Epithelial cell of prostate (primary cell): ENCODE results near the gene HES4.
"Not testable (repeated sequence)": the region's sequence is repeated elsewhere in the genome, so short reads cannot be mapped to it uniquely, and the experiment has no call there.

ENCODE experiments used
- DNase-seq: peaks from one replicate; pipeline ENCODE4 v3.0.0-alpha.2; 2011; ENCODE audit warnings: low read depth, low spot score
- H3K27ac ChIP-seq: fragments of 450-650 bp; 2 replicates; pipeline ENCODE4 v1.5.1; 2017; ENCODE audit warnings: mild to moderate bottlenecking

The HES4 gene

GRCh38 chr1:1019122-1019999 is 19.5 kb upstream of the HES4 start:
- peak overlapping the region; percentile 95 for H3K27ac ChIP-seq
- no peak for DNase-seq

DNA sequence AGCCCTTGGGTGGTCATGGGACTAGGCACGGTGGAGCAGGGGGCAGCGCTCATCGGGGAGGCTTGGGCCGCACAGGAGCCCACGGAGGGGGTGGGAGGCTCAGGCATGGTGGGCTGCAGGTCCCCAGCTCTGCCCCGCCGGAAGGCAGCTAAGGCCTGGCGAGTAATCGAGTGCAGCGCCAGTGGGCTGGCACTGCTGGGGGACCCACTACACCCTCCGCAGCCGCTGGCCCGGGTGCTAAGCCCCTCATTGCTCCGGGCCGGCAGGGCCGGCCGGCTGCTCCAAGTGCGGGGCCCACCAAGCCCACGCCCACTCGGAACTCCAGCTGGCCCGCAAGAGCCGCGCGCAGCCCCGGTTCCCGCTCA is 18.4 kb upstream of the HES4 start:
- H3K27ac ChIP-seq, DNase-seq: not testable (repeated sequence)

DNA sequence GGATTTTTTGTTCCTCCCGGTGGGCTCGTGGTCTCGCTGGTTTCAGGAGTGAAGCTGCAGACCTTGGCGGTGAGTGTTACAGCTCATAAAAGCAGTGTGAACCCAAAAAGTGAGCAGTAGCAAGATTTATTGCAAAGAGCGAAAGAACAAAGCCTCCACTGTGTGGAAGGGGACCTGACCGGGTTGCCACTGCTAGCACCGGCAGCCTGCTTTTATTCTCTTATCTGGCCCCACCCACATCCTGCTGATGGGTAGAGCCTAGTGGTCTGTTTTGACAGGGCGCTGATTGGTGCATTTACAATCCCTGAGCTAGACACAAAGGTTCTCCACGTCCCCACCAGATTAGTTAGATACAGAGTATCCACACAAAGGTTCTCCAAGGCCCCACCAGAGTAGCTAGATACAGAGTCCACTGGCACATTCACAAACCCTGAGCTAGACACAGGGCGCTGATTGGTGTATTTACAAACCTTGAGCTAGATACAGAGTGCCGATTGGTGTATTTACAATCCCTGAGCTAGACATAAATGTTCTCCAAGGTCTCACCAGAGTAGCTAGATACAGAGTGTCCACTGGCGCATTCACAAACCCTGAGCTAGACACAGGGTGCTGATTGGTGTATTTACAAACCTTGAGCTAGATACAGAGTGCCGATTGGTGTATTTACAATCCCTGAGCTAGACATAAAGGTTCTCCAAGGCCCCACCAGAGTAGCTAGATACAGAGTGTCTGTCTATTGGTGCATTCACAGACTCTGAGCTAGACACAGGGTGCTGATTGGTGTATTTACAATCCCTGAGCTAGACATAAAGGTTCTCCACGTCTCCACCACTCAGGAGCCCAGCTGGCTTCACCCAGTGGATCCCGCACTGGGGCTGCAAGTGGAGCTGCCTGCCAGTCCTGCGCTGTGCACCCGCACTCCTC is 17.8 kb upstream of the HES4 start:
- H3K27ac ChIP-seq, DNase-seq: not testable (repeated sequence)

- H3K27ac ChIP-seq, result no peak overlapping the region
- no peak for DNase-seq
Measured at GRCh38 chr1:1014799-1015681, 15.1 kb upstream of the HES4 start.

- no peak for DNase-seq
- no peak overlapping the region for H3K27ac ChIP-seq
Measured at GRCh38 chr1:1013922-1014648, 14.2 kb upstream of the HES4 start.

- peak; percentile 40 for DNase-seq
- H3K27ac ChIP-seq, result peak within 1 kb of the TSS; percentile 46
Measured at GRCh38 chr1:1013105-1013921, 13.4 kb upstream of the HES4 start, which contains the start of gene ISG15. TSS of gene ISG15 (plus strand) at chr1:1013497. CDS start at chr1:1013574, 77 bp downstream.

DNA sequence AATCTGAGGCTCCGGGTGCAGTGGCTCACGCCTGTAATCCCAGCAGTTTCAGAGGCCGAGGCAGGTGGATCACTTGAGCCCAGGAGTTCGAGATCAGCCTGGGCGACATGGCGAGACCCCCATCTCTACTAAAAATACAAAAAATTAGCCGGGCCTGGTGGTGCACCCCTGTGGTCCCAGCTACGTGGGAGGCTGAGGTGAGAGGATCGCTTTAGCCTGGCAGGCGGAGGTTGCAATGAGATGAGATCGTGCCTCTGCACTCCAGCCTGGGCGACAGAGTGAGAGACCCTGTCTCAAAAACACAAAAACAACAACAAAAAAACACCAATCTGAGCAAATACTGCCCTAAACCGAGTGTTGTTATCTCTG is 12.8 kb upstream of the HES4 start:
- not testable (repeated sequence) for DNase-seq
- H3K27ac ChIP-seq, result peak overlapping the region; percentile 46

DNA sequence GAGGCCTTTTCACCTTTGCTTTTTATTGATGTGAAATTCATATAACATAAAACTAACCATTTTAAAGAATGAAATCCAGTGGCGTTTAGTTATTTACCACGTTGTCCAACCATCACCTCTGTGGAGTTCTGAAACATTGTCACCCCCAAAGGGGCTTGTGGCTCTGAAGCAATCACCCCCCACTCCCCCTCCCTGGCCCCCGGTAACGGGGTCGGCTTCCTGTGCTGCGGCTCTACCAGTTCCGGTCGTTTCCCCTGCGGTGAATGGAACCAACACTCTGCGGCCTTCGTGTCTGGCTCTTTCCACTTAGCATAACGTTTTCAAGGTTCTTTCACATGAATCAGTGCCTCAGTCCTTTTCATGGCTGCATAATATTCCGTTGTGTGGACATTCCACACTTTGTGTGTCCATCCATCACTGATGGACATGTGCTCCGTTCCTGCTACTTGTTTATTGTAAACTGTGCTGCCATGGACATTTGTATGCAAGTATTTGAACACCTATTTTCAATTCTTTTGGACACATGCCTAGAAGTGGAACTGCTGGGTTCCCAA is 11.6 kb upstream of the HES4 start:
- DNase-seq, result no peak
- no peak overlapping the region for H3K27ac ChIP-seq

GRCh38 chr1:1010131-1010530 is 10.2 kb upstream of the HES4 start:
- H3K27ac ChIP-seq, DNase-seq: not testable (repeated sequence)

- no peak overlapping the region for H3K27ac ChIP-seq
Measured at GRCh38 chr1:1006305-1007159, 6.6 kb upstream of the HES4 start.

DNA sequence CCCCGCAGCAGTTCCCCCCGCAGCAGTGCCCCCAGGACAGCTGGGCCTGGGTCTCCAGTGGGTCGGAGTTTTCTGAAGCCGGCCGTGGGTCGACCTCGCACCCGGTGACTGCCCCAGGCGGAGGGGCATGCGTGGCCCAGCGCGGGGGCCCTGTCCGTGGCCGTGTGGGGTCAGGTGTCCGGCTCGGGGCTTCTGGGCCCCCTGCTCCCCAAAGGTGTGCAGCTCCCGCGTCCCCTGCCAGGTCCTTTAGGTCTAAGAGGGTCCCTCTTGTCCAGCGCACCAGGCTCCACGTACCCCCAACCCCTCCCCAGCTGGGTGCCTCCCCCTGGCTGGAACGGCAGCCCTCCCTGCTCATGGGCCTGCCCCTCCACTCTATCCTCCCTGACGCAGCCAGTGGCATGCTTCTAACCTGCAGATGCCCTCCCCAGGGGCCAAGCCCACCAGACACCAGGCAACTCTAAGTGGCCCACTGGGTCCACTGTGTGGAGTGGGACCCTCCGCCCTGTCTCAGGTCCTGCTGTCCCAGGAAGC is 5.9 kb upstream of the HES4 start:
- DNase-seq, result no peak
- H3K27ac ChIP-seq, result no peak overlapping the region

More at GRCh38 chr1:1006305-1007159, 6.6 kb upstream of the HES4 start:
- no peak for DNase-seq

DNA sequence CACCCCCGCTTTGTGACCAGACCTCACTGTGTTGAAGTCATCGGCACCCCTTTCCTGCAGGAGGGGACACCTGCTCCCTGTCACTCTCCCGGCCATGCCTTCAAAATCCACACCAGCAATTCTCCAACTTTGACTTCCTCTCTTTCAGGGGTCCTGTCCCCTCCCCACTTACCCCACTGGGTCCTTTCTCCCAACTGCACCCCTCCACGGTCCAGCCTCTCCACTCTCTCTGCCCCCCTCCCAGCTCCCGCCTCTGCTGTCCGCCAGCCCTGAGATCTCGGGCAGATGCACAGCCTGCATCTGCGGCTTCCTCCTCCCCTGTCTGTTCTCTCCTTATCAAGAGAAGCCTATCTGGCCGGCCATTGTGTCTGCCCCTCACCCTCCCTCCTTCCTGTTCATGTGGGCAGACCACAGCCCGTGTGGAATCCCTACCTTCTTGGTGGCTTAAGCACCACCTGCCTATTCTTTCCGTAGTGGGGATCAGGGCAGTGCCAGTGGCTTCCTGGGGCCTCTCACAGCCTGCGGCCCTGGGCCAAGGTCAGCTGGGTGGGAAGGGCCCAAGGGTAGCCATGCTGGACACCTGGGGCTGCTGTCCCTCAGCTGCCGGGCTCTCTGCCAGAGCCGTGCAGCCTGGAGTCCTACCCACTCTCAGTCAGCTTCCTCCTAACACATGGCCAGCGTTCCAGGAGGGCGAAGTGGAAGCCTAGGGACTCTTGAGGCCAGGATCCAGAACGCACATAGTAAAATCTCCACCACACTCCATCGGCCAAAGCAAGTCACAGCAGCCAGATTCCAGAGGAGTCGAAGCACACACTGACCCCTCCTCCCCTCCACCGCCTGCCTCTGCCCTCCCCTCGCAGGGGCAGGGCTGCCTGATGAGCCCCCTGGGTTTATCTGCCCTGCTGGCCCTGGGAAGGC is 5.1 kb upstream of the HES4 start:
- no peak for DNase-seq
- no peak overlapping the region for H3K27ac ChIP-seq

DNA sequence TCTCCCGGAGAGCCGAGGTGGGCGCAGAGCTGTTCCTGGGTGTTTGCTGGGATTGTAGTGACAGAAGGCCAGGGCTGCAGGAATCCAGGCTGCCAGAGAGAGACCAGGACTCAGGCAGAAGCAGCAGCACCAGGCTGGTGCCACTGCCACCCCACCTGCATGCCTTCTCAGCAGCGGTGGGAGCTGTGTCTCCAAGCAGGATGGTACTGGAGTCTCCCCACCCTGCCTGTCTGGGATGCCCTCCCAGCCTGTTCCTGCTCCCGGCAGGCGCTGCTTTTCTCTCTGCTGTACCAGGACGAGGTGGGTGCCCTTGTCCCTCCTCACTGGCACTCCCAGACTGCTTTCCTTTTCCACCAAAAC is 4.5 kb upstream of the HES4 start:
- no peak for DNase-seq
- H3K27ac ChIP-seq, result no peak overlapping the region

- no peak overlapping the region for H3K27ac ChIP-seq
- DNase-seq, result no peak
Measured at GRCh38 chr1:1003618-1004419, 3.9 kb upstream of the HES4 start.

DNA sequence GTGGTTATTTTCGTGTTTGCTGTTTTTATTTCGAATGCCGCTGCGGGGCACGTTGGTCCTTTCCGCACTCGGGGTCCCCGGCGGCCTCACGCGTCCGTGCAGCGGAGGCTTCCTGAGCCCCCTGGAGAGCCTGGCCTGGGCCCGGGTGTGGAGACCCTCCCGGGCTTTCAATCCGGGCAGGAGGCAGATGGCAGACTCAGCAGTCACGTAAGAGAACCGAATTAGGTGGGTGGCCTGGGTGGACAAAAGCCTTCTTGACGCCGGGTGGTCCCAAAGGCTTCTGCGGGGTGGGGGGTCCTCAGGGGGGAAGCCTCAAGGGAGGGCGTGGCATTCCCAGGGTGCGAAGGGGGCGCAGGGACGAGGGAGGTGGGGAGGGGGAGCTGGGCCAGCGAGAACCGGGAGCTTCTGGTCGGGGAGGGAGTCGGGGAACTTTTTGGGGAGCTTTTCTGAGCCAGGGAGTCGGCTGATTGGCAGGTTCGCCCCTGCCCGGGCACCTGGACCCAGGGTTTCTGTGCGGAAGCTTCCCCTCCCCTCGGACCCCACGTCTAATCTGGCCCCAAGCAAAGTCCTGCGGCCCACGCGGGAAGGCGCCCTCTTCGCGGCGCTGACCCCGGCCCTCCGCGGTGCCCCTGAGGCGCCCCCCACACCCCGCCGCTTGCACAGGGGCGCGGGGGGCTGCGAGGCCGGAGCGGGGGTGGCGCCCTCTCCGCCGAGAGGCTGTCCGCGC is 1.3 kb upstream of the HES4 start:
- peak overlapping the region; percentile 79 for H3K27ac ChIP-seq
- DNase-seq, result no peak
